Neuronal stem cell (in vitro differentiated cells): Measurements from ENCODE around the gene GABRB1.

ENCODE experiments used
- DNase-seq: peaks from one replicate; pipeline ENCODE4 v3.0.0-alpha.2; 2013; ENCODE audit warnings: low spot score
- H2AFZ ChIP-seq: one replicate; pipeline ENCODE4 v1.6.1; 2013; ENCODE audit warnings: mild to moderate bottlenecking, low read length, inconsistent platforms
- H2AK5ac ChIP-seq: 2 replicates; pipeline ENCODE4 v1.6.1; 2013; ENCODE audit warnings: low read depth, mild to moderate bottlenecking, inconsistent platforms, low read length, moderate library complexity, mixed read lengths
- H2BK120ac ChIP-seq: 2 replicates; pipeline ENCODE4 v1.6.1; 2013; ENCODE audit warnings: low read depth, mild to moderate bottlenecking, inconsistent platforms, low read length, moderate library complexity, mixed read lengths
- H2BK12ac ChIP-seq: one replicate; pipeline ENCODE4 v1.6.1; 2013; ENCODE audit warnings: low read length, inconsistent platforms
- H2BK15ac ChIP-seq: 2 replicates; pipeline ENCODE4 v1.6.1; 2013; ENCODE audit warnings: mild to moderate bottlenecking, low read length, inconsistent platforms, mixed read lengths
- H2BK5ac ChIP-seq: one replicate; pipeline ENCODE4 v1.6.1; 2013; ENCODE audit warnings: inconsistent platforms, mild to moderate bottlenecking, low read length, moderate library complexity
- H3K14ac ChIP-seq: one replicate; pipeline ENCODE4 v1.6.1; 2013; ENCODE audit warnings: low read length, inconsistent platforms
- H3K18ac ChIP-seq: 2 replicates; pipeline ENCODE4 v1.6.1; 2013; ENCODE audit warnings: low read length, inconsistent platforms
- H3K23ac ChIP-seq: 2 replicates; pipeline ENCODE4 v1.6.1; 2013; ENCODE audit warnings: low read depth, mild to moderate bottlenecking, mixed read lengths, low read length, inconsistent platforms; ENCODE audit not compliant: poor library complexity
- H3K27ac ChIP-seq: replicated peaks from 3 replicates; pipeline ENCODE4 v1.5.1; 2013; ENCODE audit warnings: low read length, inconsistent platforms
- H3K27me3 ChIP-seq, 3 experiments: 2 replicates each; pipeline ENCODE4 v1.6.1; 2013; ENCODE audit warnings: low read length in 3 of 3, mild to moderate bottlenecking in 2 of 3, inconsistent platforms in 1 of 3, low read depth in 1 of 3, mixed read lengths in 1 of 3, moderate library complexity in 1 of 3; ENCODE audit not compliant: control insufficient read depth in 3 of 3, insufficient read depth in 3 of 3
- H3K36me3 ChIP-seq, 2 donors: replicated peaks in 1 of 2; 2 replicates each; pipeline ENCODE4 v1.6.1; 2013; ENCODE audit warnings: low read length in 2 of 2; ENCODE audit not compliant: control insufficient read depth in 2 of 2, insufficient read depth in 2 of 2
- H3K4ac ChIP-seq: 2 replicates; pipeline ENCODE4 v1.6.1; 2013; ENCODE audit warnings: inconsistent platforms, mild to moderate bottlenecking, low read length, moderate library complexity
- H3K4me1 ChIP-seq, 2 donors: 1 replicate in 1 of 2; 2 replicates in 1 of 2; pipeline ENCODE4 v1.6.1; 2013; ENCODE audit warnings: low read length in 2 of 2, low read depth in 1 of 2; ENCODE audit not compliant: control insufficient read depth in 2 of 2, insufficient read depth in 1 of 2
- H3K4me2 ChIP-seq: one replicate; pipeline ENCODE4 v1.6.1; 2013; ENCODE audit warnings: mild to moderate bottlenecking, low read length, inconsistent platforms; ENCODE audit not compliant: insufficient read depth, poor library complexity, severe bottlenecking
- H3K4me3 ChIP-seq, 2 donors: 2 replicates each; pipeline ENCODE4 v1.5.1; 2013; ENCODE audit warnings: low read length in 2 of 2, mild to moderate bottlenecking in 2 of 2, inconsistent platforms in 1 of 2, moderate library complexity in 1 of 2
- H3K79me1 ChIP-seq: one replicate; pipeline ENCODE4 v1.6.1; 2013; ENCODE audit warnings: low read depth, mild to moderate bottlenecking, inconsistent platforms, low read length, moderate library complexity
- H3K9ac ChIP-seq: one replicate; pipeline ENCODE4 v1.6.1; 2013; ENCODE audit warnings: mild to moderate bottlenecking, low read depth, low read length, inconsistent platforms; ENCODE audit not compliant: poor library complexity
- H3K9me3 ChIP-seq, 2 donors: replicated peaks in 1 of 2; 2 replicates each; pipeline versions ENCODE3 to v1.6.1; 2013; ENCODE audit warnings: low read length in 2 of 2, mild to moderate bottlenecking in 2 of 2, inconsistent platforms in 1 of 2, low read depth in 1 of 2, mixed read lengths in 1 of 2, moderate library complexity in 1 of 2; ENCODE audit not compliant: control insufficient read depth in 2 of 2, insufficient read depth in 1 of 2
- H4K8ac ChIP-seq: one replicate; pipeline ENCODE4 v1.6.1; 2013; ENCODE audit warnings: low read depth, mild to moderate bottlenecking, inconsistent platforms, low read length, moderate library complexity
- H4K91ac ChIP-seq: one replicate; pipeline ENCODE4 v1.6.1; 2013; ENCODE audit warnings: low read length, low read depth, mild to moderate bottlenecking, inconsistent platforms; ENCODE audit not compliant: poor library complexity
- WGBS, 2 donors: extraction: QIAGEN DNeasy Blood & Tissue Kit; methylation state at CpG; one replicate each; pipeline ENCODE4 v1.1.7; 2013; ENCODE audit warnings: missing lambda C conversion rate in 2 of 2, mixed read lengths in 1 of 2; ENCODE audit not compliant: insufficient read length in 2 of 2, insufficient replicate concordance in 1 of 2; ENCODE audit errors: extremely low coverage in 2 of 2; 5-methylcytosine and 5-hydroxymethylcytosine counted together

Gene GABRB1

DNA sequence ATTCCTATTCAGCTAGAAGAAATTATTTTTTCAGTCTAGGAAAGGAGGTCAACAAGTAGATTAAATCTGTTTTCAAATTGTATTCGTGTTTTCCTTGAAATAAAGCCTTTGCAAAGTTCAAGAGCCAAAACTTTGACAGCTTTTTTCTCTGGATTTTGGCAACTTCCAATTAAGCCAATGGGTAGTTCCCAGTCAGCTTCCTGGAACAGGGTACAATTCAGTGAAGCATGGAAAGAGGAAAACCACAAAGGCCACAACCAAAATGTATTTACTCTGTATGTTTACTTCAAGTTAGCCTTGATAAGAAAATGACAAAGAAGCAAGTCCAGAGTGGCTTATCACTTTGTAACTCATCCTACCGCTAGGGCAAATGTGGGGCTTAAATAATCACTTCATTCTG is 243.5 kb downstream of the GABRB1 start:
- no peak overlapping the region for H2AFZ ChIP-seq
- H2BK12ac ChIP-seq, result no peak overlapping the region
- no peak overlapping the region for H3K4ac ChIP-seq
- H4K8ac ChIP-seq, result no peak overlapping the region
- no peak overlapping the region for H3K18ac ChIP-seq
- H3K4me1 ChIP-seq, result peaks cover 0 to 7% of the 10 kb centered on the region in 2 donors
- no peak overlapping the region for H3K14ac ChIP-seq
- H3K9ac ChIP-seq, result no peak overlapping the region
- no peak overlapping the region for H3K27ac ChIP-seq
- no peak overlapping the region for H3K4me3 ChIP-seq
- no peaks in the 10 kb centered on the region for H3K36me3 ChIP-seq
- H2AK5ac ChIP-seq, result no peak overlapping the region
- no peak overlapping the region for H4K91ac ChIP-seq
- H3K27me3 ChIP-seq, result no peaks in the 10 kb centered on the region
- no peak overlapping the region for H3K23ac ChIP-seq
- DNase-seq, result no peak
- H3K4me2 ChIP-seq, result no peak overlapping the region
- no peak overlapping the region for H2BK15ac ChIP-seq
- WGBS, 2 donors, result no CpG with 5 or more reads among the region's 2 CpGs
- H3K79me1 ChIP-seq, result no peaks in the 10 kb centered on the region
- H2BK120ac ChIP-seq, result no peak overlapping the region
- no peaks in the 10 kb centered on the region for H3K9me3 ChIP-seq
- no peak overlapping the region for H2BK5ac ChIP-seq

GRCh38 chr4:47275595-47275994 is 244.2 kb downstream of the GABRB1 start:
- Histone ChIP-seq H3K36me3 (no peaks in the 10 kb centered on the region), H2BK15ac (no peak overlapping the region), H2AFZ (no peak overlapping the region), H4K91ac (no peak overlapping the region), H3K14ac (no peak overlapping the region), H2BK120ac (no peak overlapping the region), H2BK12ac (no peak overlapping the region), H3K4ac (no peak overlapping the region), H4K8ac (no peak overlapping the region), H3K23ac (no peak overlapping the region), H3K4me2 (no peak overlapping the region), H3K4me3 (no peak overlapping the region), H3K27me3 (no peaks in the 10 kb centered on the region), H2AK5ac (no peak overlapping the region), H3K4me1 (peaks cover 0 to under 1% of the 10 kb centered on the region in 2 donors), H2BK5ac (no peak overlapping the region), H3K9ac (no peak overlapping the region), H3K27ac (no peak overlapping the region), H3K9me3 (no peaks in the 10 kb centered on the region), H3K18ac (no peak overlapping the region), H3K79me1 (no peaks in the 10 kb centered on the region)
- no peak for DNase-seq
- WGBS, 2 donors, result no CpG with 5 or more reads among the region's 2 CpGs

DNA sequence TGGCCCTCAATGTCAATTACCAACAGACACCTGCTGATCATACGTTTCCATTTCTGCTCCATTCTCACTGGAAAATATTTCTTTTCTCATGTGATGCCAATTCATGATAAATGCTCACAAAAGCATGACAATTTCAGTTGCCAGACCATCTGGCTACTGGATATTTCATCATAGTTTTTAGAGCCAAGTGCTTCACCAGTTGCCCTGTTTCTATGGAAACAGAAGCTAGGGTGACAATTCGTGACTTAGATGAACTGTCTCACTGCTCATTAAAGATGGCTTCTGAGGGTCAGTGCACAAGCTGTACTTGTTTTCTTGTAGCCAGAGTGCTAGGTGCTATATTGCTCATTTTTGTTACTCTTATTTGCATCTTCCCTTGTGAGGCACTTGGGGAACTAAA is 247.3 kb downstream of the GABRB1 start:
- no peak overlapping the region for H2BK15ac ChIP-seq
- no peak overlapping the region for H3K23ac ChIP-seq
- no peak overlapping the region for H3K27ac ChIP-seq
- H4K8ac ChIP-seq, result no peak overlapping the region
- no peaks in the 10 kb centered on the region for H3K79me1 ChIP-seq
- no peak overlapping the region for H2BK5ac ChIP-seq
- no peak overlapping the region for H2BK12ac ChIP-seq
- H3K9ac ChIP-seq, result no peak overlapping the region
- no peak overlapping the region for H4K91ac ChIP-seq
- H3K36me3 ChIP-seq, result no peaks in the 10 kb centered on the region
- H3K9me3 ChIP-seq, result no peaks in the 10 kb centered on the region
- H3K4ac ChIP-seq, result no peak overlapping the region
- no peak overlapping the region for H2AFZ ChIP-seq
- no peak for DNase-seq
- no peak overlapping the region for H3K4me2 ChIP-seq
- H3K4me1 ChIP-seq, result no peaks in the 10 kb centered on the region
- H2BK120ac ChIP-seq, result no peak overlapping the region
- WGBS, 2 donors, result no CpG with 5 or more reads among the region's 2 CpGs
- H3K4me3 ChIP-seq, result no peak overlapping the region
- H3K14ac ChIP-seq, result no peak overlapping the region
- H3K27me3 ChIP-seq, result no peaks in the 10 kb centered on the region
- no peak overlapping the region for H3K18ac ChIP-seq
- no peak overlapping the region for H2AK5ac ChIP-seq

- no peak overlapping the region for H2BK120ac ChIP-seq
- H3K79me1 ChIP-seq, result no peaks in the 10 kb centered on the region
- no peak for DNase-seq
- no peak overlapping the region for H3K14ac ChIP-seq
- no peak overlapping the region for H3K4me3 ChIP-seq
- no CpG with 5 or more reads among the region's 2 CpGs for WGBS, 2 donors
- no peaks in the 10 kb centered on the region for H3K9me3 ChIP-seq
- no peak overlapping the region for H4K8ac ChIP-seq
- no peak overlapping the region for H3K9ac ChIP-seq
- H3K36me3 ChIP-seq, result no peaks in the 10 kb centered on the region
- H3K27me3 ChIP-seq, result no peaks in the 10 kb centered on the region
- no peak overlapping the region for H3K23ac ChIP-seq
- no peak overlapping the region for H3K4me2 ChIP-seq
- H3K18ac ChIP-seq, result no peak overlapping the region
- H4K91ac ChIP-seq, result no peak overlapping the region
- no peak overlapping the region for H3K4ac ChIP-seq
- H2AFZ ChIP-seq, result no peak overlapping the region
- H3K4me1 ChIP-seq, result no peaks in the 10 kb centered on the region
- no peak overlapping the region for H2AK5ac ChIP-seq
- no peak overlapping the region for H3K27ac ChIP-seq
- H2BK15ac ChIP-seq, result no peak overlapping the region
- no peak overlapping the region for H2BK12ac ChIP-seq
- H2BK5ac ChIP-seq, result no peak overlapping the region
These were observed 256.4 kb downstream of the GABRB1 start for GRCh38 chr4:47287735-47288134.
